GM12873 (cell line): ENCODE measurements around the gene PAX1.

ENCODE experiments used
- CTCF ChIP-seq: IDR thresholded peaks from 2 replicates; pipeline ENCODE4 v1.5.1; 2012; ENCODE audit warnings: low read depth, mild to moderate bottlenecking, moderate library complexity, low read length, control low read depth; ENCODE audit not compliant: insufficient read depth; ENCODE audit errors: missing control alignments

Gene PAX1

GRCh38 chr20:21715193-21715881 is 9.9 kb downstream of the PAX1 start:
- no peak for TF ChIP-seq CTCF

GRCh38 chr20:21719592-21720214 is 14.2 kb downstream of the PAX1 start:
- peak; percentile 73 for TF ChIP-seq CTCF

GRCh38 chr20:21725892-21726291 is 20.4 kb downstream of the PAX1 start:
- TF ChIP-seq CTCF = no peak

GRCh38 chr20:21729316-21729715 is 23.9 kb downstream of the PAX1 start:
- TF ChIP-seq CTCF = no peak

GRCh38 chr20:21739161-21739560 is 33.7 kb downstream of the PAX1 start:
- no peak for TF ChIP-seq CTCF

- no peak for TF ChIP-seq CTCF
Measured at GRCh38 chr20:21739682-21740081, 34.2 kb downstream of the PAX1 start.

- no peak for TF ChIP-seq CTCF
Measured at GRCh38 chr20:21741266-21741665, 35.8 kb downstream of the PAX1 start.
